Ectodermal cell (in vitro differentiated cells): ENCODE results near the gene ADH1C. TPM values are rescaled to one million over a fixed set of nuclear protein-coding genes. Genes with fewer than 3 reads are reported as not detected.

Experiments
- H3K27ac ChIP-seq: 2 replicates; pipeline ENCODE4 v1.7.0; 2013; ENCODE audit warnings: mild to moderate bottlenecking, low read depth, low read length; ENCODE audit not compliant: insufficient read depth, poor library complexity, severe bottlenecking
- H3K27me3 ChIP-seq: 2 replicates; pipeline ENCODE4 v1.7.0; 2013; ENCODE audit warnings: mild to moderate bottlenecking, low read length; ENCODE audit not compliant: insufficient read depth, control insufficient read depth, poor library complexity, severe bottlenecking
- H3K36me3 ChIP-seq: one replicate; pipeline ENCODE4 v1.7.0; 2013; ENCODE audit warnings: low read length; ENCODE audit not compliant: control insufficient read depth, insufficient read depth
- H3K4me1 ChIP-seq: one replicate; pipeline ENCODE4 v1.7.0; 2013; ENCODE audit warnings: low read length; ENCODE audit not compliant: control insufficient read depth, insufficient read depth
- H3K4me3 ChIP-seq: 2 replicates; pipeline ENCODE4 v1.7.0; 2013; ENCODE audit warnings: low read depth, low read length, control low read depth; ENCODE audit not compliant: insufficient read depth
- H3K9me3 ChIP-seq: 2 replicates; pipeline ENCODE4 v1.7.0; 2013; ENCODE audit warnings: mild to moderate bottlenecking, low read length, moderate library complexity; ENCODE audit not compliant: control insufficient read depth
- WGBS, 2 experiments: methylation state at CpG; one replicate each; pipeline ENCODE4 v1.1.7; 2013; ENCODE audit warnings: missing lambda C conversion rate in 2 of 2; 5-methylcytosine and 5-hydroxymethylcytosine counted together
- polyA plus RNA-seq, 4 experiments: library from polyadenylated mRNA; stranded (reverse); fragments of 50-300 nt; gene quantifications; one replicate each; pipeline ENCODE4 v1.2.3, GENCODE V29; 2013

ADH1C gene
- polyA plus RNA-seq (2013, experiment 1 of 4) = not detected
- polyA plus RNA-seq (2013, experiment 2 of 4) = not detected
- polyA plus RNA-seq (2013, experiment 3 of 4) = not detected
- not detected for polyA plus RNA-seq (2013, experiment 4 of 4)

DNA sequence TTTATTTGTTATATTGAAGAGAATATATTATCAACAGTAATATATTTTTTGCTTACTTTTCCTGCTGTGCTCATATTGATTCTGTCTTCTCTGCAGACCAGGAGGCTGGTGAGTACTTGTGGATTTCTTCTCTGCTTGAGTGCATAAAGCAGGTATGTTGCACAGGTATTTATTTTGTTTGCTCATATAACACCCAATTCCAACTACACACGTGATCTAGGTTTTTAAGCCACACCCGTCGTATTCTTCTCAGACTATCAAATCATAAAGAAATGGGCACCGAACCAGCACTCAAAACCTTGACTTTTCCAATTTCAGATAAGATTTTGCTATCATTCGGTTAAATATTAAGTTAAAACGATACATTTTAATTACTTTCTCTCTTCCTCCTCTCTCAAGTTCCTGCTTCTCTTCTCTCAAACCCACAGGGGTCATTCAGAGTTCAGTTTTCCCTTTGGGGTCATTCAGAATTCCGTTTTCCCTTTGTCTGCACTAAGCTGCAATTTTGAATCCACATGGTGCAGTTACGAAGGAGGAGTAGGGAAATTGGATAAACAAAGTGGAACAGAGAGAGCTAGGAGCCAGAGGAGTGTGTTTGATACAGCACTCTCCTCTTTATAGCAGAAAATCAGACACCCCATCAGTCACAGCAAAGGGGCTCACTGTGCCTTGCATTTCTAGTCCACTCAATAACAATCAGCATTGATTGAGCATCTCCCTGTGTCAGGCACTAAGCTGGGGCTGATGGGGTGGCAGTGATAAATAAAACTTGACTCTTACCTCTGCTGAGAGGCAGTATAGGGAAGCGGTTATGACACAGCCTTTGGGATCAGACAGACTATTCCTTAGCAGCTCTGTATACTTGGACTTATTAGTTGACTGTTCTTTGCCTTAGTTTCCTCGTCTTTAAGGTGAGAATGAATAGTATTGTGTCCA is at the start of gene ADH1C:
TSS of gene ADH1C (minus strand) at position 145 of the 936 bp plus-strand sequence. CDS start at position 74, 71 bp downstream.
- Histone ChIP-seq H3K4me3 (no peak within 1 kb of the TSS), H3K4me1 (no peaks in the 10 kb centered on the region), H3K36me3 (no peaks in the 10 kb centered on the region), H3K27ac (no peak within 1 kb of the TSS), H3K27me3 (no peaks in the 10 kb centered on the region), H3K9me3 (peaks cover 2% of the 10 kb centered on the region)
- 89 to 92% methylated on average over 10 of the region's 10 CpGs for WGBS, 2 experiments

GRCh38 chr4:99400831-99401230 is 48.3 kb upstream of the ADH1C start:
- Histone ChIP-seq H3K27ac (no peak overlapping the region), H3K9me3 (no peaks in the 10 kb centered on the region), H3K27me3 (no peaks in the 10 kb centered on the region), H3K4me1 (no peaks in the 10 kb centered on the region), H3K36me3 (no peaks in the 10 kb centered on the region), H3K4me3 (no peak overlapping the region)

- H3K27me3 ChIP-seq = no peaks in the 10 kb centered on the region
- no peaks in the 10 kb centered on the region for H3K36me3 ChIP-seq
- no peak overlapping the region for H3K27ac ChIP-seq
- WGBS, 2 experiments = 88% methylated on average over 1 of the region's 1 CpG; no CpG with 5 or more reads in 1 of the 2 experiments
- no peaks in the 10 kb centered on the region for H3K4me1 ChIP-seq
- H3K9me3 ChIP-seq = no peaks in the 10 kb centered on the region
- no peak overlapping the region for H3K4me3 ChIP-seq
Observed at GRCh38 chr4:99399017-99399416, 46.5 kb upstream of the ADH1C start.

DNA sequence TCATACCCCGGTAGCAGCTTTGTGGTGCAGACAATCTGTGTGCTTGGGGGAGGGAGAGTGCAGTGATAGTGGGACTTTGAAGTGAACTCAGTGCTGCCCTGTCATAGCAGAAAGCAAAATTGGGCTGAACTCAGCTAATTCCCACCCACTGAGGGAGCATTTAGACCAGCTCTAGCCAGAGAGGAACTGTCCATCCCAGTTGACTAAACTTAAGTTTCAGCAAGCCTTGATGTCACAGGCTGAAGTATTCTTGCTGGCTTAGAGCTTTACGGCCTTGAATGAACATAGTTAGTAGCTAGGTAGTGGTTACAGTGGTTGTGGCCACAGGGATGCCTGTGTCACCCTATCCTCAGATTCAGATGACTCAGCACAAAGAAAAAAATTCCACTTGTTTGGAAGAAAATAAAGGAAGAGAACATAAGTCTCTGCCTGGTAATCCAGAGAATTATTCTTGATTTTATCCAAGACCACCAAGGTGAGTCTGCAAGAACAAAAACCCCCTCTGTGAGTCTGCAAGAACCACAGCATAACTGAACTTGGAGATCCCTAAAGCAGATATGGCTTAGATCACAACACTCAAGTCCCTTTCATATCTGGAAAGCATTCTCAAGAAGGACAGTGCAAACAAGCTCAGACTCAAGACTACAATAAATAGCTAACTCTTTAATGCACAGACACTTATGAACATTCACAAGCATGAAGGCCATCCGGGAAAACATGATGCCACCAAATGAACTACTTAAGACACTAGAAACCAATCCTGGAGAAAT is 43.2 kb upstream of the ADH1C start:
- Histone ChIP-seq H3K36me3 (no peaks in the 10 kb centered on the region), H3K27me3 (no peaks in the 10 kb centered on the region), H3K4me3 (no peak overlapping the region), H3K4me1 (no peaks in the 10 kb centered on the region), H3K9me3 (no peaks in the 10 kb centered on the region), H3K27ac (no peak overlapping the region)
- 92 to 96% methylated on average over 3 of the region's 3 CpGs for WGBS, 2 experiments

DNA sequence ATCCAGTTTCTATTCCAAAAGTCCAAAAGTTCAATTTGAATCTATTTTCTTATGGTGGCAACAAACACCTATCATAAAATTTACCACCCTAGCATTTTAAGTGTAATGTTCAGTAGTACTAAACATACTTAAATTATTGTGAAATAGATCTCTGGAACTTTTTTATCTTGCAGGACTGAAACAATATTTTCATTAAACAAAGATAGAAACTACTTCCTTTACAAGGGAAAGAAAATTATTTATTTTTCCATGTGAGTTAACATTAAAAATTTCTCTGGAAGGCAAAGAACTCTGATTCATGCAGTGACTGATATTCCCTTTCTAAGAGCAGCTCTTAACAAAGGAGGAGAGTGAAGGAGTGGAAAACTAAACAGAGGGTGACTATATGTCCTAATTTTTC is 42.4 kb upstream of the ADH1C start:
- no peaks in the 10 kb centered on the region for H3K9me3 ChIP-seq
- no peak overlapping the region for H3K4me3 ChIP-seq

DNA sequence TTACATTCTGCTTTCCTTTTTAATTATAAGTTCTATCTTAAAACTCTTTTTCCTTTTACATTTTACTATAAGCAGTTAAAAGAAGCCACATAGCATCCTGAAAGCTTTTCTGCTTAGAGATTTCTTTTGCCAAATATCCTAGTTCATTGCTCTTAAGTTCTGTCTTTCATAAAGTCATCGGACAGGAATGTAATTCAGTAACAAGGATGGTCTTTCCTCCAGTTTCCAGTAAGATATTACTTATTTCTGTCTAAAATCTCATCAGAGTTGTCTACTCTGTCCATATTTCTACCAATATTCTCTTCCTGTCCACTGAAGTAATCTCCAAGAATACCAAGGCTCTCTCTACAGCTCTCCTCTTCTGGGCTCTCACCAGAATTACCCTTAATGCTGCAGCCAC is 37.5 kb upstream of the ADH1C start:
- Histone ChIP-seq H3K4me1 (no peaks in the 10 kb centered on the region), H3K36me3 (no peaks in the 10 kb centered on the region), H3K27me3 (no peaks in the 10 kb centered on the region), H3K9me3 (no peaks in the 10 kb centered on the region), H3K4me3 (no peak overlapping the region), H3K27ac (no peak overlapping the region)
- 93% methylated on average over 1 of the region's 1 CpG for WGBS, 2 experiments

More for the DNA sequence above, 42.4 kb upstream of the ADH1C start:
- Histone ChIP-seq H3K4me1 (no peaks in the 10 kb centered on the region), H3K27ac (no peak overlapping the region), H3K36me3 (no peaks in the 10 kb centered on the region), H3K27me3 (no peaks in the 10 kb centered on the region)

GRCh38 chr4:99389606-99390005 is 37.1 kb upstream of the ADH1C start:
- Histone ChIP-seq H3K36me3 (no peaks in the 10 kb centered on the region), H3K9me3 (no peaks in the 10 kb centered on the region), H3K4me3 (no peak overlapping the region), H3K27me3 (no peaks in the 10 kb centered on the region), H3K4me1 (no peaks in the 10 kb centered on the region), H3K27ac (no peak overlapping the region)

DNA sequence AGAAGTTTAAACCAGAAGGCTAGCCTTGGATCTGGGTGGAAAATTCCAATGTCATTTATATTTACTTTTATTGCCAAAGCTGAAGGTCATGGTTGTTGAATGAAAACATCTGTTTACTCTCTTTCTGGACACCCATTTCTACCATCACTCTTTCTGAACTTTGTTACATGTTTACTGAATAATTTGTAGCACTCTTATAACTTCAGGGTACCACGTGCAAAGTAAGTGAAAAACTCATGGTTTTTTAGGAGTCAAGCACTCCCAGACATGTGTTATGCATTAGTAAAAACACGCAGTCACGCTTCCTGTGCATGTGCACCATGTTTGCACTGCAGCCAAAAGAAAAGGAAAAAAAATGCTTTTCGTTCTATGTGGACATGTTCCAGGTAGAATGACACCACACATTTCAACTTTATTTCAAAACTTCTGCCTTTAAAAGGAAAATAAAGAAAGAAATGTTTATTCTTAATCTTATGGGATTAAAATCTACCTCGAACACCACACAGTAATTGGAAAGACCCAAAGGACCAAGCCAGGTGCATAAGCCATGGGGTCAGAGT is 31.4 kb upstream of the ADH1C start:
- H3K9me3 ChIP-seq = no peaks in the 10 kb centered on the region
- H3K27me3 ChIP-seq = no peaks in the 10 kb centered on the region
- no peak overlapping the region for H3K27ac ChIP-seq
- no peaks in the 10 kb centered on the region for H3K4me1 ChIP-seq
- no peak overlapping the region for H3K4me3 ChIP-seq
- H3K36me3 ChIP-seq = no peaks in the 10 kb centered on the region
- 94 to 96% methylated on average over 3 of the region's 5 CpGs for WGBS, 2 experiments

- H3K4me1 ChIP-seq = no peaks in the 10 kb centered on the region
- H3K27ac ChIP-seq = no peak overlapping the region
- WGBS, 2 experiments = 97 to 99% methylated on average over 3 of the region's 3 CpGs
- no peaks in the 10 kb centered on the region for H3K36me3 ChIP-seq
- H3K27me3 ChIP-seq = no peaks in the 10 kb centered on the region
- H3K4me3 ChIP-seq = no peak overlapping the region
- H3K9me3 ChIP-seq = no peaks in the 10 kb centered on the region
Observed at GRCh38 chr4:99383399-99383798, 30.9 kb upstream of the ADH1C start.
